Central memory CD8-positive, alpha-beta T cell (primary cell): ENCODE data around the gene TBC1D25.
A peak's percentile ranks its signal among the peaks of the same experiment; 100 is the strongest.

ENCODE experiments used
- ATAC-seq: fragments of 150-1000 bp; cut with Tn5 transposase; replicated peaks from 2 replicates; pipeline ENCODE4 v1.10.0; 2022; ENCODE audit warnings: mild to moderate bottlenecking, moderate FRiP score, moderate number of reproducible peaks; ENCODE audit not compliant: poor library complexity, severe bottlenecking; ENCODE audit errors: extremely low read depth
- DNase-seq, 2 donors: peaks; one replicate each; pipeline ENCODE4 v3.0.0; 2021; ENCODE audit warnings: low spot score in 2 of 2
- H3K27ac Mint-ChIP-seq: one replicate; pipeline ENCODE4 v1.8.0; 2022; ENCODE audit warnings: low read depth, mild to moderate bottlenecking, moderate library complexity, mixed read lengths
- H3K27me3 Mint-ChIP-seq: one replicate; pipeline ENCODE4 v1.8.0; 2022; ENCODE audit warnings: mixed read lengths
- H3K36me3 Mint-ChIP-seq: one replicate; pipeline ENCODE4 v1.8.0; 2022; ENCODE audit warnings: mild to moderate bottlenecking, moderate library complexity, mixed read lengths; ENCODE audit not compliant: insufficient read depth
- H3K4me1 Mint-ChIP-seq: one replicate; pipeline ENCODE4 v1.8.0; 2022; ENCODE audit warnings: mixed read lengths
- H3K4me3 Mint-ChIP-seq: one replicate; pipeline ENCODE4 v1.8.0; 2022; ENCODE audit warnings: mild to moderate bottlenecking, moderate library complexity, mixed read lengths
- H3K9me3 Mint-ChIP-seq: one replicate; pipeline ENCODE4 v1.8.0; 2022; ENCODE audit warnings: mixed read lengths

Gene TBC1D25

GRCh38 chrX:48539345-48540027 is at the start of gene TBC1D25:
Gene TBC1D25 (plus strand): TSS chrX:48539714. CDS start chrX:48539798, 84 bp downstream.
- DNase-seq, result peak; percentile 85 to 96
- Mint-ChIP-seq H3K27me3 (no peaks in the 10 kb centered on the region), H3K36me3 (peaks cover 27% of the 10 kb centered on the region), H3K27ac (peak within 1 kb of the TSS; percentile 89), H3K4me1 (peaks cover 16% of the 10 kb centered on the region), H3K4me3 (peak within 1 kb of the TSS; percentile 83), H3K9me3 (no peaks in the 10 kb centered on the region)
- ATAC-seq, result peak; percentile 89

- no peaks in the 10 kb centered on the region for H3K27me3 Mint-ChIP-seq
Observed at GRCh38 chrX:48489892-48490291, 49.6 kb upstream of the TBC1D25 start.

GRCh38 chrX:48490661-48491060 is 48.9 kb upstream of the TBC1D25 start:
- Mint-ChIP-seq H3K4me1 (no peaks in the 10 kb centered on the region), H3K27ac (no peak overlapping the region), H3K27me3 (no peaks in the 10 kb centered on the region), H3K4me3 (no peak overlapping the region), H3K9me3 (no peaks in the 10 kb centered on the region), H3K36me3 (peaks cover 2% of the 10 kb centered on the region)
- no peak for DNase-seq
- ATAC-seq, result no peak

More at GRCh38 chrX:48489892-48490291, 49.6 kb upstream of the TBC1D25 start:
- Mint-ChIP-seq H3K36me3 (peaks cover 2% of the 10 kb centered on the region), H3K4me3 (no peak overlapping the region), H3K4me1 (no peaks in the 10 kb centered on the region), H3K27ac (no peak overlapping the region), H3K9me3 (no peaks in the 10 kb centered on the region)
- ATAC-seq (no peak), DNase-seq (no peak)

GRCh38 chrX:48491809-48492208 is 47.7 kb upstream of the TBC1D25 start:
- no peaks in the 10 kb centered on the region for H3K9me3 Mint-ChIP-seq
- DNase-seq (no peak), ATAC-seq (no peak)
- no peak overlapping the region for H3K4me3 Mint-ChIP-seq
- H3K27ac Mint-ChIP-seq, result no peak overlapping the region
- H3K36me3 Mint-ChIP-seq, result peaks cover 2% of the 10 kb centered on the region
- H3K4me1 Mint-ChIP-seq, result no peaks in the 10 kb centered on the region
- no peaks in the 10 kb centered on the region for H3K27me3 Mint-ChIP-seq

GRCh38 chrX:48492293-48492910 is 47.1 kb upstream of the TBC1D25 start:
- Mint-ChIP-seq H3K27me3 (no peaks in the 10 kb centered on the region), H3K4me1 (no peaks in the 10 kb centered on the region), H3K36me3 (no peaks in the 10 kb centered on the region), H3K27ac (no peak overlapping the region), H3K9me3 (no peaks in the 10 kb centered on the region), H3K4me3 (no peak overlapping the region)
- no peak for ATAC-seq
- no peak for DNase-seq

- Mint-ChIP-seq H3K9me3 (no peaks in the 10 kb centered on the region), H3K27ac (no peak overlapping the region), H3K4me1 (no peaks in the 10 kb centered on the region), H3K27me3 (no peaks in the 10 kb centered on the region), H3K36me3 (no peaks in the 10 kb centered on the region), H3K4me3 (no peak overlapping the region)
- DNase-seq (no peak), ATAC-seq (no peak)
Observed at GRCh38 chrX:48493890-48494364, 45.6 kb upstream of the TBC1D25 start.

- H3K9me3 Mint-ChIP-seq, result no peaks in the 10 kb centered on the region
- H3K27me3 Mint-ChIP-seq, result no peaks in the 10 kb centered on the region
- H3K36me3 Mint-ChIP-seq, result no peaks in the 10 kb centered on the region
- no peaks in the 10 kb centered on the region for H3K4me1 Mint-ChIP-seq
- no peak for ATAC-seq
- no peak for DNase-seq
- no peak overlapping the region for H3K27ac Mint-ChIP-seq
- H3K4me3 Mint-ChIP-seq, result no peak overlapping the region
Observed at GRCh38 chrX:48496660-48497059, 42.9 kb upstream of the TBC1D25 start.

GRCh38 chrX:48497871-48498270 is 41.6 kb upstream of the TBC1D25 start:
- H3K36me3 Mint-ChIP-seq, result no peaks in the 10 kb centered on the region
- no peaks in the 10 kb centered on the region for H3K4me1 Mint-ChIP-seq

GRCh38 chrX:48498374-48498809 is 41.1 kb upstream of the TBC1D25 start:
- ATAC-seq (no peak), DNase-seq (no peak)
- Mint-ChIP-seq H3K36me3 (no peaks in the 10 kb centered on the region), H3K9me3 (no peaks in the 10 kb centered on the region), H3K4me1 (no peaks in the 10 kb centered on the region), H3K27me3 (no peaks in the 10 kb centered on the region), H3K4me3 (no peak overlapping the region), H3K27ac (no peak overlapping the region)

More at GRCh38 chrX:48497871-48498270, 41.6 kb upstream of the TBC1D25 start:
- Mint-ChIP-seq H3K9me3 (no peaks in the 10 kb centered on the region), H3K4me3 (no peak overlapping the region), H3K27ac (no peak overlapping the region), H3K27me3 (no peaks in the 10 kb centered on the region)
- no peak for DNase-seq
- ATAC-seq, result no peak

GRCh38 chrX:48504261-48504660 is 35.3 kb upstream of the TBC1D25 start:
- Mint-ChIP-seq H3K27me3 (no peaks in the 10 kb centered on the region), H3K4me1 (peaks cover 3% of the 10 kb centered on the region), H3K36me3 (peaks cover 6% of the 10 kb centered on the region), H3K9me3 (no peaks in the 10 kb centered on the region), H3K27ac (no peak overlapping the region), H3K4me3 (no peak overlapping the region)
- DNase-seq, result no peak
- no peak for ATAC-seq

- no peak overlapping the region for H3K4me3 Mint-ChIP-seq
- peaks cover 10% of the 10 kb centered on the region for H3K36me3 Mint-ChIP-seq
- H3K4me1 Mint-ChIP-seq, result peaks cover 12% of the 10 kb centered on the region
- no peaks in the 10 kb centered on the region for H3K27me3 Mint-ChIP-seq
- no peaks in the 10 kb centered on the region for H3K9me3 Mint-ChIP-seq
- DNase-seq, result no peak
- no peak for ATAC-seq
- no peak overlapping the region for H3K27ac Mint-ChIP-seq
Observed at GRCh38 chrX:48505481-48505880, 34.0 kb upstream of the TBC1D25 start.

GRCh38 chrX:48507246-48507645 is 32.3 kb upstream of the TBC1D25 start:
- no peaks in the 10 kb centered on the region for H3K9me3 Mint-ChIP-seq
- peaks cover 22% of the 10 kb centered on the region for H3K4me1 Mint-ChIP-seq
- no peak for DNase-seq
- peaks cover 16% of the 10 kb centered on the region for H3K36me3 Mint-ChIP-seq
- no peak overlapping the region for H3K27ac Mint-ChIP-seq
- no peaks in the 10 kb centered on the region for H3K27me3 Mint-ChIP-seq
- peak overlapping the region; percentile 94 for H3K4me3 Mint-ChIP-seq
- ATAC-seq, result no peak
